Activated CD8-positive, alpha-beta memory T cell treated with anti-CD3 and anti-CD28 coated beads, Interleukin-2, amount 10 ng/mL, durations not matched to agents 7 days and 5 days (primary cell): ENCODE data around the gene SIK3. TPM values are rescaled to one million over a fixed set of nuclear protein-coding genes. Genes with fewer than 3 reads are reported as not detected.

Experiments used
- ATAC-seq: fragments of 150-1000 bp; cut with Tn5 transposase; one replicate; pipeline ENCODE4 v1.10.0; 2021; ENCODE audit warnings: moderate library complexity
- CTCF ChIA-PET: fragments of 350-600 bp; sonication (Branson Sonifier 250); formaldehyde crosslinking; loops from one replicate; lab custom pipeline; 2021; ENCODE audit warnings: antibody characterized with exemption; lab: Charles Lee
- DNase-seq: peaks from one replicate; pipeline ENCODE4 v3.0.0-alpha.2; 2020
- H3K27ac Mint-ChIP-seq: one replicate; pipeline ENCODE4 v1.8.0; 2021; ENCODE audit warnings: mild to moderate bottlenecking, mixed read lengths
- H3K27me3 Mint-ChIP-seq: one replicate; pipeline ENCODE4 v1.8.0; 2021; ENCODE audit warnings: mixed read lengths
- H3K36me3 Mint-ChIP-seq: one replicate; pipeline ENCODE4 v1.8.0; 2021; ENCODE audit warnings: mild to moderate bottlenecking, mixed read lengths
- H3K4me1 Mint-ChIP-seq: one replicate; pipeline ENCODE4 v1.8.0; 2021; ENCODE audit warnings: mixed read lengths
- H3K4me3 Mint-ChIP-seq: one replicate; pipeline ENCODE4 v1.8.0; 2021; ENCODE audit warnings: mild to moderate bottlenecking, moderate library complexity, mixed read lengths
- H3K9me3 Mint-ChIP-seq: one replicate; pipeline ENCODE4 v1.8.0; 2022; ENCODE audit warnings: low read depth, mixed read lengths
- total RNA-seq, 2 experiments: library from RNA; stranded (reverse); gene quantifications; one replicate each; pipeline ENCODE4 v1.2.3, GENCODE V29; 2021

The SIK3 gene
- total RNA-seq, 2 experiments from 2014 or later, result 31.0 to 38.3 TPM

- Mint-ChIP-seq H3K9me3 (peaks cover 3% of the 10 kb centered on the region), H3K27ac (no peak overlapping the region), H3K4me1 (peaks cover 69% of the 10 kb centered on the region), H3K4me3 (no peak overlapping the region), H3K27me3 (no peaks in the 10 kb centered on the region), H3K36me3 (peaks cover 6% of the 10 kb centered on the region)
- DNase-seq, result no peak
- CTCF ChIA-PET, result no interaction called here
- no peak for ATAC-seq
Observed at GRCh38 chr11:117020869-117021564, 77.2 kb downstream of the SIK3 start.

GRCh38 chr11:117020287-117020686 is 77.9 kb downstream of the SIK3 start:
- Mint-ChIP-seq H3K27ac (no peak overlapping the region), H3K36me3 (peaks cover 6% of the 10 kb centered on the region)

GRCh38 chr11:117019871-117020270 is 78.4 kb downstream of the SIK3 start:
- H3K4me1 Mint-ChIP-seq, result peaks cover 59% of the 10 kb centered on the region

More at GRCh38 chr11:117020287-117020686, 77.9 kb downstream of the SIK3 start:
- CTCF ChIA-PET, result interaction anchor here (1.1 to 1.5 kb wide), 2 partner anchors 140 to 185 kb away, joined by 3 read pairs; no protein-coding TSS in a partner anchor
- H3K9me3 Mint-ChIP-seq, result peaks cover 3% of the 10 kb centered on the region
- peaks cover 63% of the 10 kb centered on the region for H3K4me1 Mint-ChIP-seq
- no peaks in the 10 kb centered on the region for H3K27me3 Mint-ChIP-seq
- H3K4me3 Mint-ChIP-seq, result no peak overlapping the region
- ATAC-seq (no peak), DNase-seq (no peak)

GRCh38 chr11:117017456-117017855 is 80.8 kb downstream of the SIK3 start:
- CTCF ChIA-PET, result interaction anchor here (0.6 to 3.3 kb wide), 7 partner anchors 33 to 137 kb away, joined by 3 to 12 read pairs (median 3); no protein-coding TSS in a partner anchor
- Mint-ChIP-seq H3K36me3 (peaks cover 6% of the 10 kb centered on the region), H3K27me3 (no peaks in the 10 kb centered on the region), H3K4me3 (no peak overlapping the region), H3K27ac (no peak overlapping the region), H3K9me3 (peaks cover 3% of the 10 kb centered on the region), H3K4me1 (peaks cover 44% of the 10 kb centered on the region)
- DNase-seq (no peak), ATAC-seq (no peak)

More at GRCh38 chr11:117019871-117020270, 78.4 kb downstream of the SIK3 start:
- peaks cover 3% of the 10 kb centered on the region for H3K9me3 Mint-ChIP-seq
- ATAC-seq, result no peak
- CTCF ChIA-PET, result interaction anchor here (0.6 to 3.3 kb wide), 4 partner anchors 53 to 184 kb away, joined by 3 to 12 read pairs (median 3); no protein-coding TSS in a partner anchor
- no peak for DNase-seq
- H3K4me3 Mint-ChIP-seq, result peak overlapping the region; percentile 8
- H3K36me3 Mint-ChIP-seq, result peaks cover 5% of the 10 kb centered on the region
- H3K27me3 Mint-ChIP-seq, result no peaks in the 10 kb centered on the region
- H3K27ac Mint-ChIP-seq, result peak overlapping the region; percentile 3

GRCh38 chr11:117016747-117017146 is 81.5 kb downstream of the SIK3 start:
- Mint-ChIP-seq H3K27me3 (no peaks in the 10 kb centered on the region), H3K36me3 (peaks cover 6% of the 10 kb centered on the region), H3K4me1 (peaks cover 47% of the 10 kb centered on the region), H3K27ac (no peak overlapping the region), H3K9me3 (peaks cover 3% of the 10 kb centered on the region), H3K4me3 (no peak overlapping the region)
- ATAC-seq (no peak), DNase-seq (no peak)
- CTCF ChIA-PET, result interaction anchor here (0.6 to 3.3 kb wide), 3 partner anchors 60 to 90 kb away, joined by 3 to 12 read pairs (median 4); no protein-coding TSS in a partner anchor

- Mint-ChIP-seq H3K27ac (no peak overlapping the region), H3K4me3 (no peak overlapping the region), H3K36me3 (peaks cover 6% of the 10 kb centered on the region), H3K4me1 (peaks cover 48% of the 10 kb centered on the region), H3K9me3 (peaks cover 3% of the 10 kb centered on the region), H3K27me3 (no peaks in the 10 kb centered on the region)
- CTCF ChIA-PET, result no interaction called here
- ATAC-seq, result no peak
- DNase-seq, result no peak
Observed at GRCh38 chr11:117016246-117016645, 82.0 kb downstream of the SIK3 start.

- no peak overlapping the region for H3K4me3 Mint-ChIP-seq
- H3K27ac Mint-ChIP-seq, result peak overlapping the region; percentile 67
- ATAC-seq, result peak; percentile 55
- H3K4me1 Mint-ChIP-seq, result peaks cover 34% of the 10 kb centered on the region
- peaks cover under 1% of the 10 kb centered on the region for H3K9me3 Mint-ChIP-seq
- H3K36me3 Mint-ChIP-seq, result peaks cover 2% of the 10 kb centered on the region
- CTCF ChIA-PET, result interaction anchor here (1.4 to 2.1 kb wide), 3 partner anchors 9 to 81 kb away, joined by 3 to 8 read pairs (median 3); no protein-coding TSS in a partner anchor
- no peak for DNase-seq
- no peaks in the 10 kb centered on the region for H3K27me3 Mint-ChIP-seq
Observed at GRCh38 chr11:117011541-117011898, 86.7 kb downstream of the SIK3 start.

- CTCF ChIA-PET, result interaction anchor here (1.4 to 2.1 kb wide), 3 partner anchors 8 to 81 kb away, joined by 3 to 8 read pairs (median 3); no protein-coding TSS in a partner anchor
- ATAC-seq (peak; percentile 88), DNase-seq (no peak)
- no peaks in the 10 kb centered on the region for H3K27me3 Mint-ChIP-seq
- H3K9me3 Mint-ChIP-seq, result no peaks in the 10 kb centered on the region
- peak overlapping the region; percentile 67 for H3K27ac Mint-ChIP-seq
- H3K36me3 Mint-ChIP-seq, result peaks cover 2% of the 10 kb centered on the region
- H3K4me1 Mint-ChIP-seq, result peaks cover 39% of the 10 kb centered on the region
- H3K4me3 Mint-ChIP-seq, result no peak overlapping the region
Observed at GRCh38 chr11:117010808-117011540, 87.3 kb downstream of the SIK3 start.

- Mint-ChIP-seq H3K27me3 (no peaks in the 10 kb centered on the region), H3K4me3 (no peak overlapping the region), H3K4me1 (peaks cover 43% of the 10 kb centered on the region), H3K27ac (no peak overlapping the region), H3K9me3 (no peaks in the 10 kb centered on the region), H3K36me3 (peaks cover 2% of the 10 kb centered on the region)
- DNase-seq (no peak), ATAC-seq (no peak)
- CTCF ChIA-PET, result interaction anchor here (1.4 kb wide), 1 partner anchor 82 kb away, joined by 3 read pairs; no protein-coding TSS in a partner anchor
Observed at GRCh38 chr11:117009905-117010605, 88.2 kb downstream of the SIK3 start.

- ATAC-seq, result no peak
- CTCF ChIA-PET, result no interaction called here
- no peak for DNase-seq
- H3K27me3 Mint-ChIP-seq, result no peaks in the 10 kb centered on the region
- H3K36me3 Mint-ChIP-seq, result peaks cover 8% of the 10 kb centered on the region
- H3K4me1 Mint-ChIP-seq, result peaks cover 58% of the 10 kb centered on the region
- no peak overlapping the region for H3K4me3 Mint-ChIP-seq
- no peaks in the 10 kb centered on the region for H3K9me3 Mint-ChIP-seq
- no peak overlapping the region for H3K27ac Mint-ChIP-seq
Observed at GRCh38 chr11:117005758-117006157, 92.5 kb downstream of the SIK3 start.

- peaks cover 54% of the 10 kb centered on the region for H3K4me1 Mint-ChIP-seq
- DNase-seq, result peak; percentile 53
- CTCF ChIA-PET, result interaction anchor here (1.1 to 1.9 kb wide), 5 partner anchors 9 to 103 kb away, joined by 3 to 8 read pairs (median 3); no protein-coding TSS in a partner anchor
- no peak overlapping the region for H3K4me3 Mint-ChIP-seq
- peak overlapping the region; percentile 66 for H3K27ac Mint-ChIP-seq
- no peaks in the 10 kb centered on the region for H3K9me3 Mint-ChIP-seq
- peaks cover 14% of the 10 kb centered on the region for H3K36me3 Mint-ChIP-seq
- no peaks in the 10 kb centered on the region for H3K27me3 Mint-ChIP-seq
- ATAC-seq, result peak; percentile 85
Observed at GRCh38 chr11:117002639-117003299, 95.5 kb downstream of the SIK3 start.

GRCh38 chr11:117000014-117000737 is 98.1 kb downstream of the SIK3 start:
- ATAC-seq (no peak), DNase-seq (no peak)
- H3K4me1 Mint-ChIP-seq, result peaks cover 44% of the 10 kb centered on the region
- no peak overlapping the region for H3K27ac Mint-ChIP-seq
- CTCF ChIA-PET, result no interaction called here
- H3K36me3 Mint-ChIP-seq, result peaks cover 15% of the 10 kb centered on the region
- H3K27me3 Mint-ChIP-seq, result no peaks in the 10 kb centered on the region
- no peak overlapping the region for H3K4me3 Mint-ChIP-seq
- no peaks in the 10 kb centered on the region for H3K9me3 Mint-ChIP-seq
